Daoy (cell line): ENCODE measurements around the gene NFAT5. TPM values are rescaled to one million over a fixed set of nuclear protein-coding genes. Genes with fewer than 3 reads are reported as not detected.

ENCODE experiments used
- DNase-seq: peaks from one replicate; pipeline ENCODE4 v3.0.0-alpha.2; 2015; ENCODE audit warnings: low read depth
- total RNA-seq: library from RNA; depleted of rRNA; stranded (reverse); fragments of >200 nt; shearing (Covaris generic); gene quantifications from 2 replicates; pipeline ENCODE4 v1.2.3, GENCODE V29; 2014; rRNA removed

NFAT5 gene
- total RNA-seq, 1 experiment from 2014 or later = 2.3 TPM

GRCh38 chr16:69732101-69732500 lies 166.3 kb downstream of the NFAT5 start:
- no peak for DNase-seq

GRCh38 chr16:69741519-69741918 lies 175.8 kb downstream of the NFAT5 start:
- DNase-seq = no peak

GRCh38 chr16:69741951-69742904 lies 176.5 kb downstream of the NFAT5 start:
- no peak for DNase-seq

GRCh38 chr16:69744363-69745231 lies 178.8 kb downstream of the NFAT5 start:
- no peak for DNase-seq

GRCh38 chr16:69745232-69745612 lies 179.5 kb downstream of the NFAT5 start:
- DNase-seq = no peak

- no peak for DNase-seq
Observed at GRCh38 chr16:69745959-69746358, 180.2 kb downstream of the NFAT5 start.

- no peak for DNase-seq
Observed at GRCh38 chr16:69747115-69747514, 181.3 kb downstream of the NFAT5 start.

- DNase-seq = no peak
Observed at GRCh38 chr16:69748694-69749345, 183.1 kb downstream of the NFAT5 start.

GRCh38 chr16:69754143-69754468 lies 188.3 kb downstream of the NFAT5 start:
- no peak for DNase-seq

Other genes starting within 250 kb of the NFAT5 start
- 32.1 and 60.8 TPM in 2 replicates for gene PDF, start 235.4 kb upstream of the NFAT5 start, total RNA-seq
- gene COG8, start 226.4 kb upstream of the NFAT5 start, total RNA-seq = 31.8 and 34.1 TPM in 2 replicates
- gene NIP7, start 226.2 kb upstream of the NFAT5 start, total RNA-seq = 41.9 and 43.7 TPM in 2 replicates
- not detected in 2 replicates for gene TMED6, start 214.2 kb upstream of the NFAT5 start, total RNA-seq
- gene TERF2, start 180.0 kb upstream of the NFAT5 start, total RNA-seq = 3.7 and 8.5 TPM in 2 replicates
- gene CYB5B, start 141.3 kb upstream of the NFAT5 start, total RNA-seq = 44.7 and 47.4 TPM in 2 replicates
- 67.3 and 85.4 TPM in 2 replicates for gene NQO1, start 160.6 kb downstream of the NFAT5 start, total RNA-seq
- 15.6 and 18.9 TPM in 2 replicates for gene NOB1, start 189.0 kb downstream of the NFAT5 start, total RNA-seq
- gene WWP2, start 196.4 kb downstream of the NFAT5 start, total RNA-seq = 15.7 and 16.8 TPM in 2 replicates